Suprapubic skin (tissue), 4 donors: ENCODE results near the gene GRIA2.

Experiments used
- POLR2A ChIP-seq, 2 donors: fragments of 450-650 bp; IDR thresholded peaks; one replicate each; pipeline ENCODE4 v1.6.1; 2017; ENCODE audit warnings: antibody characterized with exemption in 2 of 2, mild to moderate bottlenecking in 2 of 2, moderate library complexity in 2 of 2
- POLR2AphosphoS5 ChIP-seq, 3 donors: sonication (generic); formaldehyde crosslinking; IDR thresholded peaks; one replicate each; pipeline ENCODE4 v1.6.1; 2017; ENCODE audit warnings: antibody characterized with exemption in 3 of 3
- TF ChIP-seq, protein P1 (sequence below), 2 donors: fragments of 200-600 bp in 1 of 2; fragments of 450-650 bp in 1 of 2; sonication (generic) in 1 of 2; IDR thresholded peaks; one replicate each; pipeline ENCODE4 v1.5.1; 2016 to 2019; ENCODE audit warnings: antibody characterized with exemption in 2 of 2, mild to moderate bottlenecking in 1 of 2, moderate library complexity in 1 of 2

DNA sequence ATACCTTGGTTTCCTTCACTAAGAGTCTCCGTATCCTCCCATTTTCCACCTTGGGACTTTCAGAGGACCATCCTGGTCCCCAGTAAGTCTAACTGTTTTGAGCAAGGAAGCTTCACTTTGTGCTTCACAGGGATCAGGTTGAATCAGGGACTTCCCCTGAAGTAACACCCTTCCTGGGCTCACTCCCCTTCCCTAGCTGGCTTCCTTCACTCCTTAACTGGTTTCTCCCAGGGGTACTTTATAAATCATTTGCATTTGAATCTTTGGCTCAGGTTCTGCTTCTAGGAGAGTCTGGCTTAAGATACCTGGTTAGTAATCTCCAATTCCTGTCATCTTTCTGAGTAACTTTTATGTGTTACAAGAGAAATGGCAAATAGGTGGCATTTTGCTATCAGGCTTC, 24.5 kb upstream of the GRIA2 start:
- TF ChIP-seq, protein P1, sequence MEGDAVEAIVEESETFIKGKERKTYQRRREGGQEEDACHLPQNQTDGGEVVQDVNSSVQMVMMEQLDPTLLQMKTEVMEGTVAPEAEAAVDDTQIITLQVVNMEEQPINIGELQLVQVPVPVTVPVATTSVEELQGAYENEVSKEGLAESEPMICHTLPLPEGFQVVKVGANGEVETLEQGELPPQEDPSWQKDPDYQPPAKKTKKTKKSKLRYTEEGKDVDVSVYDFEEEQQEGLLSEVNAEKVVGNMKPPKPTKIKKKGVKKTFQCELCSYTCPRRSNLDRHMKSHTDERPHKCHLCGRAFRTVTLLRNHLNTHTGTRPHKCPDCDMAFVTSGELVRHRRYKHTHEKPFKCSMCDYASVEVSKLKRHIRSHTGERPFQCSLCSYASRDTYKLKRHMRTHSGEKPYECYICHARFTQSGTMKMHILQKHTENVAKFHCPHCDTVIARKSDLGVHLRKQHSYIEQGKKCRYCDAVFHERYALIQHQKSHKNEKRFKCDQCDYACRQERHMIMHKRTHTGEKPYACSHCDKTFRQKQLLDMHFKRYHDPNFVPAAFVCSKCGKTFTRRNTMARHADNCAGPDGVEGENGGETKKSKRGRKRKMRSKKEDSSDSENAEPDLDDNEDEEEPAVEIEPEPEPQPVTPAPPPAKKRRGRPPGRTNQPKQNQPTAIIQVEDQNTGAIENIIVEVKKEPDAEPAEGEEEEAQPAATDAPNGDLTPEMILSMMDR (IDR thresholded peaks at IDR 0.05) = no peak
- TF ChIP-seq POLR2AphosphoS5 (IDR thresholded peaks at IDR 0.05) (no peak), POLR2A (IDR thresholded peaks at IDR 0.05) (no peak)
